ENCODE results near the gene GZMM. TPM values are rescaled to one million over a fixed set of nuclear protein-coding genes. Genes with fewer than 3 reads are reported as not detected.

Gene GZMM
- total RNA-seq, 5 donors from 2014 or later (not counting 1 experiment from before 2014, with no cell fraction given), result 66.2 to 91.0 (median 78.6) TPM

- ChIA-PET POLR2A (no interaction called here), CTCF (interaction anchor here in 1 of 2 donors (0.6 to 0.8 kb wide), 3 partner anchors 27 to 905 kb away, joined by 3 to 7 read pairs (median 6); no protein-coding TSS in a partner anchor)
- Histone ChIP-seq H3K36me3 (ENCODE audit: control insufficient read depth in 2 of 2, extremely low read depth in 1 of 2, insufficient read depth in 1 of 2, low read length in 1 of 2) (peaks cover 0 to 8% of the 10 kb centered on the region in 2 donors), H3K4me1 (ENCODE audit: control insufficient read depth in 1 of 2, extremely low read depth in 1 of 2, insufficient read depth in 2 of 2, low read length in 2 of 2) (peaks cover 0 to 22% of the 10 kb centered on the region in 2 experiments), H3K4me3 (ENCODE audit: control insufficient read depth in 1 of 2, extremely low read depth in 1 of 2, low read length in 1 of 2) (peak overlapping the region in 1 of 2 donors; percentile 5), H3K9me3 (no peaks in the 10 kb centered on the region), H3K27me3 (replicated peaks in 1 of 2; ENCODE audit: control insufficient read depth in 2 of 2, extremely low read depth in 1 of 2, insufficient read depth in 2 of 2, low read length in 1 of 2) (no peaks in the 10 kb centered on the region), H3K27ac (ENCODE audit: low read length) (no peak overlapping the region)
- H3K27me3 Mint-ChIP-seq, result no peaks in the 10 kb centered on the region
- H3K27ac Mint-ChIP-seq, result peak overlapping the region in 1 of 2 donors; percentile 8
- peaks cover 5% of the 10 kb centered on the region for H3K36me3 Mint-ChIP-seq
- H3K9me3 Mint-ChIP-seq, result no peaks in the 10 kb centered on the region
- H3K4me1 Mint-ChIP-seq, result peaks cover 9 to 22% (median 17%) of the 10 kb centered on the region in 3 donors
- peak; percentile 35 to 80 (median 62) for DNase-seq
- peak overlapping the region in 1 of 3 donors; percentile 36 for H3K4me3 Mint-ChIP-seq
- 26% methylated on average over 54 of the region's 58 CpGs for WGBS (ENCODE audit: insufficient coverage)
- ATAC-seq (replicated peaks in 1 of 4), result peak; percentile 91 to 96 (median 94)
These were observed 25.1 kb upstream of the GZMM start for GRCh38 chr19:518598-519231.

- POLR2A ChIA-PET, result no interaction called here
- Histone ChIP-seq H3K27me3 (replicated peaks in 1 of 2; ENCODE audit: control insufficient read depth in 2 of 2, extremely low read depth in 1 of 2, insufficient read depth in 2 of 2, low read length in 1 of 2) (no peaks in the 10 kb centered on the region), H3K4me1 (ENCODE audit: control insufficient read depth in 1 of 2, extremely low read depth in 1 of 2, insufficient read depth in 2 of 2, low read length in 2 of 2) (peaks cover 0 to 20% of the 10 kb centered on the region in 2 experiments)
These were observed 24.4 kb upstream of the GZMM start for GRCh38 chr19:519449-519865.

GRCh38 chr19:522726-523125, 21.1 kb upstream of the GZMM start:
- Mint-ChIP-seq H3K4me3 (no peak overlapping the region), H3K27ac (no peak overlapping the region), H3K4me1 (peaks cover 0 to 11% (median 2%) of the 10 kb centered on the region in 3 donors), H3K27me3 (peaks cover 0 to 7% of the 10 kb centered on the region in 2 donors), H3K36me3 (no peaks in the 10 kb centered on the region), H3K9me3 (no peaks in the 10 kb centered on the region)
- WGBS (ENCODE audit: insufficient coverage), result 96% methylated on average over 10 of the region's 12 CpGs
- ChIA-PET CTCF (interaction anchor here in 1 of 2 donors (2.0 kb wide), 1 partner anchor 12 kb away, joined by 4 read pairs; no protein-coding TSS in a partner anchor), POLR2A (no interaction called here)
- Histone ChIP-seq H3K27me3 (replicated peaks in 1 of 2; ENCODE audit: control insufficient read depth in 2 of 2, extremely low read depth in 1 of 2, insufficient read depth in 2 of 2, low read length in 1 of 2) (peaks cover 0 to 17% of the 10 kb centered on the region in 2 experiments), H3K9me3 (no peaks in the 10 kb centered on the region), H3K27ac (ENCODE audit: low read length) (no peak overlapping the region), H3K4me3 (ENCODE audit: control insufficient read depth in 1 of 2, extremely low read depth in 1 of 2, low read length in 1 of 2) (no peak overlapping the region), H3K4me1 (ENCODE audit: control insufficient read depth in 1 of 2, extremely low read depth in 1 of 2, insufficient read depth in 2 of 2, low read length in 2 of 2) (peaks cover 0 to 13% of the 10 kb centered on the region in 2 experiments), H3K36me3 (ENCODE audit: control insufficient read depth in 2 of 2, extremely low read depth in 1 of 2, insufficient read depth in 1 of 2, low read length in 1 of 2) (no peaks in the 10 kb centered on the region)
- DNase-seq (no peak), ATAC-seq (replicated peaks in 1 of 4) (no peak)

More at GRCh38 chr19:519449-519865, 24.4 kb upstream of the GZMM start:
- CTCF ChIA-PET, result no interaction called here
- Mint-ChIP-seq H3K27me3 (no peaks in the 10 kb centered on the region), H3K9me3 (no peaks in the 10 kb centered on the region), H3K36me3 (no peaks in the 10 kb centered on the region), H3K4me3 (no peak overlapping the region), H3K27ac (no peak overlapping the region), H3K4me1 (peaks cover 4 to 16% (median 10%) of the 10 kb centered on the region in 3 donors)
- Histone ChIP-seq H3K9me3 (no peaks in the 10 kb centered on the region), H3K27ac (ENCODE audit: low read length) (no peak overlapping the region), H3K36me3 (ENCODE audit: control insufficient read depth in 2 of 2, extremely low read depth in 1 of 2, insufficient read depth in 1 of 2, low read length in 1 of 2) (peaks cover 0 to under 1% of the 10 kb centered on the region in 2 donors), H3K4me3 (ENCODE audit: control insufficient read depth in 1 of 2, extremely low read depth in 1 of 2, low read length in 1 of 2) (peak overlapping the region in 1 of 2 donors; percentile 5)
- WGBS (ENCODE audit: insufficient coverage), result 94% methylated on average over 44 of the region's 45 CpGs
- ATAC-seq (replicated peaks in 1 of 4) (peak in 2 of 4 experiments; percentile 3 to 13), DNase-seq (no peak)

GRCh38 chr19:524062-524674, 19.7 kb upstream of the GZMM start:
- peak in 1 of 4 experiments; percentile 29 for ATAC-seq (replicated peaks in 1 of 4)

GRCh38 chr19:525029-525428, 18.8 kb upstream of the GZMM start:
- Histone ChIP-seq H3K27me3 (replicated peaks in 1 of 2; ENCODE audit: control insufficient read depth in 2 of 2, extremely low read depth in 1 of 2, insufficient read depth in 2 of 2, low read length in 1 of 2) (peaks cover 0 to 27% of the 10 kb centered on the region in 2 experiments), H3K4me3 (ENCODE audit: control insufficient read depth in 1 of 2, extremely low read depth in 1 of 2, low read length in 1 of 2) (no peak overlapping the region), H3K4me1 (ENCODE audit: control insufficient read depth in 1 of 2, extremely low read depth in 1 of 2, insufficient read depth in 2 of 2, low read length in 2 of 2) (no peaks in the 10 kb centered on the region), H3K9me3 (no peaks in the 10 kb centered on the region), H3K27ac (ENCODE audit: low read length) (no peak overlapping the region), H3K36me3 (ENCODE audit: control insufficient read depth in 2 of 2, extremely low read depth in 1 of 2, insufficient read depth in 1 of 2, low read length in 1 of 2) (no peaks in the 10 kb centered on the region)
- H3K27me3 Mint-ChIP-seq, result peaks cover 0 to 7% of the 10 kb centered on the region in 2 donors
- H3K27ac Mint-ChIP-seq, result no peak overlapping the region
- ChIA-PET CTCF (no interaction called here), POLR2A (no interaction called here)
- WGBS (ENCODE audit: insufficient coverage), result 80% methylated on average over 12 of the region's 18 CpGs
- DNase-seq (no peak), ATAC-seq (replicated peaks in 1 of 4) (no peak)
- peaks cover 0 to 10% (median 2%) of the 10 kb centered on the region in 3 donors for H3K4me1 Mint-ChIP-seq
- no peaks in the 10 kb centered on the region for H3K36me3 Mint-ChIP-seq
- H3K4me3 Mint-ChIP-seq, result no peak overlapping the region
- no peaks in the 10 kb centered on the region for H3K9me3 Mint-ChIP-seq

More at GRCh38 chr19:524062-524674, 19.7 kb upstream of the GZMM start:
- H3K4me1 Mint-ChIP-seq, result peaks cover 0 to 11% (median 2%) of the 10 kb centered on the region in 3 donors
- H3K9me3 ChIP-seq, result no peaks in the 10 kb centered on the region
- H3K4me3 Mint-ChIP-seq, result no peak overlapping the region
- H3K36me3 Mint-ChIP-seq, result no peaks in the 10 kb centered on the region
- H3K36me3 ChIP-seq (ENCODE audit: control insufficient read depth in 2 of 2, extremely low read depth in 1 of 2, insufficient read depth in 1 of 2, low read length in 1 of 2), result no peaks in the 10 kb centered on the region
- no peak overlapping the region for H3K4me3 ChIP-seq (ENCODE audit: control insufficient read depth in 1 of 2, extremely low read depth in 1 of 2, low read length in 1 of 2)
- DNase-seq, result no peak
- ChIA-PET POLR2A (no interaction called here), CTCF (interaction anchor here in 1 of 2 donors (0.7 kb wide), 1 partner anchor 30 kb away, joined by 4 read pairs; no protein-coding TSS in a partner anchor)
- H3K4me1 ChIP-seq (ENCODE audit: control insufficient read depth in 1 of 2, extremely low read depth in 1 of 2, insufficient read depth in 2 of 2, low read length in 2 of 2), result peaks cover 0 to 7% of the 10 kb centered on the region in 2 experiments
- H3K27me3 ChIP-seq (replicated peaks in 1 of 2; ENCODE audit: control insufficient read depth in 2 of 2, extremely low read depth in 1 of 2, insufficient read depth in 2 of 2, low read length in 1 of 2), result peaks cover 0 to 25% of the 10 kb centered on the region in 2 experiments
- WGBS (ENCODE audit: insufficient coverage), result 88% methylated on average over 26 of the region's 29 CpGs
- H3K9me3 Mint-ChIP-seq, result no peaks in the 10 kb centered on the region
- H3K27ac ChIP-seq (ENCODE audit: low read length), result no peak overlapping the region
- no peak overlapping the region for H3K27ac Mint-ChIP-seq
- peaks cover 0 to 7% of the 10 kb centered on the region in 2 donors for H3K27me3 Mint-ChIP-seq

GRCh38 chr19:525857-526419, 17.9 kb upstream of the GZMM start:
- Histone ChIP-seq H3K9me3 (no peaks in the 10 kb centered on the region), H3K27me3 (replicated peaks in 1 of 2; ENCODE audit: control insufficient read depth in 2 of 2, extremely low read depth in 1 of 2, insufficient read depth in 2 of 2, low read length in 1 of 2) (peaks cover 0 to 27% of the 10 kb centered on the region in 2 experiments), H3K4me1 (ENCODE audit: control insufficient read depth in 1 of 2, extremely low read depth in 1 of 2, insufficient read depth in 2 of 2, low read length in 2 of 2) (peaks cover 0 to 9% of the 10 kb centered on the region in 2 experiments), H3K36me3 (ENCODE audit: control insufficient read depth in 2 of 2, extremely low read depth in 1 of 2, insufficient read depth in 1 of 2, low read length in 1 of 2) (no peaks in the 10 kb centered on the region), H3K27ac (ENCODE audit: low read length) (no peak overlapping the region), H3K4me3 (ENCODE audit: control insufficient read depth in 1 of 2, extremely low read depth in 1 of 2, low read length in 1 of 2) (no peak overlapping the region)
- POLR2A ChIA-PET, result no interaction called here
- H3K4me1 Mint-ChIP-seq, result peaks cover 0 to 14% (median 4%) of the 10 kb centered on the region in 3 donors
- WGBS (ENCODE audit: insufficient coverage), result 66% methylated on average over 7 of the region's 13 CpGs
- CTCF ChIA-PET, result interaction anchor here in 1 of 2 donors (0.6 kb wide), 1 partner anchor 10 kb away, joined by 4 read pairs; no protein-coding TSS in a partner anchor
- no peaks in the 10 kb centered on the region for H3K9me3 Mint-ChIP-seq
- ATAC-seq (replicated peaks in 1 of 4), result no peak
- no peak for DNase-seq
- H3K36me3 Mint-ChIP-seq, result no peaks in the 10 kb centered on the region
- peaks cover 0 to 7% of the 10 kb centered on the region in 2 donors for H3K27me3 Mint-ChIP-seq
- no peak overlapping the region for H3K27ac Mint-ChIP-seq
- H3K4me3 Mint-ChIP-seq, result no peak overlapping the region

All from T-cell (primary cell).